Measurements from ENCODE around the gene RPL36.

- TF ChIP-seq CTCF (conservative IDR thresholded peaks at IDR 0.05) (no peak), EZH2 (IDR thresholded peaks at IDR 0.05; ENCODE audit: low read depth) (no peak)
Measured at GRCh38 chr19:5695649-5696195, 5.6 kb downstream of the RPL36 start.
